Endodermal cell (in vitro differentiated cells): ENCODE results near the gene C3orf62. TPM values are rescaled to one million over a fixed set of nuclear protein-coding genes. Genes with fewer than 3 reads are reported as not detected.

Source experiments
- DNase-seq: peaks from one replicate; pipeline ENCODE4 v3.0.0-alpha.2; 2017
- H3K27ac ChIP-seq: 2 replicates; pipeline ENCODE4 v1.5.1; 2013; ENCODE audit warnings: mild to moderate bottlenecking, low read depth, low read length, moderate library complexity
- H3K27me3 ChIP-seq: 2 replicates; pipeline ENCODE4 v1.6.1; 2013; ENCODE audit warnings: mild to moderate bottlenecking, low read length, moderate library complexity; ENCODE audit not compliant: insufficient read depth, control insufficient read depth, poor library complexity, severe bottlenecking
- H3K36me3 ChIP-seq: 2 replicates; pipeline ENCODE4 v1.7.0; 2013; ENCODE audit warnings: mild to moderate bottlenecking, low read length, moderate library complexity; ENCODE audit not compliant: control insufficient read depth, insufficient read depth
- H3K4me1 ChIP-seq: one replicate; pipeline ENCODE4 v1.7.0; 2013; ENCODE audit warnings: low read length; ENCODE audit not compliant: control insufficient read depth, insufficient read depth
- H3K4me3 ChIP-seq: 2 replicates; pipeline ENCODE4 v1.5.1; 2013; ENCODE audit warnings: mild to moderate bottlenecking, low read length, moderate library complexity
- H3K9ac ChIP-seq: 2 replicates; pipeline ENCODE4 v1.6.1; 2013; ENCODE audit warnings: mild to moderate bottlenecking, low read length, moderate library complexity; ENCODE audit not compliant: poor library complexity, severe bottlenecking; ENCODE audit errors: extremely low read depth
- H3K9me3 ChIP-seq: 2 replicates; pipeline ENCODE4 v1.6.1; 2013; ENCODE audit warnings: mild to moderate bottlenecking, low read length, moderate library complexity; ENCODE audit not compliant: control insufficient read depth
- H3K27ac Mint-ChIP-seq: 2 replicates; pipeline ENCODE4 v1.8.0; 2020; ENCODE audit warnings: mixed read lengths
- H3K27me3 Mint-ChIP-seq: 2 replicates; pipeline ENCODE4 v1.8.0; 2021; ENCODE audit warnings: mild to moderate bottlenecking, mixed read lengths; ENCODE audit not compliant: insufficient read depth
- H3K36me3 Mint-ChIP-seq: 2 replicates; pipeline ENCODE4 v1.8.0; 2020; ENCODE audit warnings: low read depth, mixed read lengths
- H3K4me1 Mint-ChIP-seq: 2 replicates; pipeline ENCODE4 v1.8.0; 2020; ENCODE audit warnings: mixed read lengths
- H3K4me3 Mint-ChIP-seq: 2 replicates; pipeline ENCODE4 v1.8.0; 2020; ENCODE audit warnings: mild to moderate bottlenecking, moderate library complexity, mixed read lengths
- H3K9me3 Mint-ChIP-seq: 2 replicates; pipeline ENCODE4 v1.8.0; 2020; ENCODE audit warnings: mild to moderate bottlenecking, mixed read lengths
- WGBS, 2 experiments: methylation state at CpG; one replicate each; pipeline versions ENCODE4 v1.1.5 to v1.1.7; 2013; ENCODE audit warnings: missing lambda C conversion rate in 2 of 2, mixed read lengths in 1 of 2; ENCODE audit not compliant: insufficient coverage in 1 of 2, insufficient read length in 1 of 2; 5-methylcytosine and 5-hydroxymethylcytosine counted together
- total RNA-seq, 2 donors: library from RNA; stranded (reverse); fragmentation: NEBNext Ultra II Directional in 1 of 2; extraction: Animal tissue kit (Norgen Biotek cat#: 25700) in 1 of 2; gene quantifications; 2 replicates in 1 of 2; 3 replicates in 1 of 2; pipeline ENCODE4 v1.2.1, GENCODE V29; 2021
- TF ChIP-seq, protein P1 (sequence below): fragments of 200-600 bp; sonication (generic); conservative IDR thresholded peaks from 2 replicates; pipeline ENCODE4 v1.5.0; 2021; ENCODE audit warnings: antibody characterized with exemption, mild to moderate bottlenecking

Gene C3orf62
- total RNA-seq, 2 donors from 2014 or later = 3.6 to 4.8 TPM

GRCh38 chr3:49294343-49294742 lies 17.3 kb upstream of the C3orf62 start:
- TF ChIP-seq, protein P1, sequence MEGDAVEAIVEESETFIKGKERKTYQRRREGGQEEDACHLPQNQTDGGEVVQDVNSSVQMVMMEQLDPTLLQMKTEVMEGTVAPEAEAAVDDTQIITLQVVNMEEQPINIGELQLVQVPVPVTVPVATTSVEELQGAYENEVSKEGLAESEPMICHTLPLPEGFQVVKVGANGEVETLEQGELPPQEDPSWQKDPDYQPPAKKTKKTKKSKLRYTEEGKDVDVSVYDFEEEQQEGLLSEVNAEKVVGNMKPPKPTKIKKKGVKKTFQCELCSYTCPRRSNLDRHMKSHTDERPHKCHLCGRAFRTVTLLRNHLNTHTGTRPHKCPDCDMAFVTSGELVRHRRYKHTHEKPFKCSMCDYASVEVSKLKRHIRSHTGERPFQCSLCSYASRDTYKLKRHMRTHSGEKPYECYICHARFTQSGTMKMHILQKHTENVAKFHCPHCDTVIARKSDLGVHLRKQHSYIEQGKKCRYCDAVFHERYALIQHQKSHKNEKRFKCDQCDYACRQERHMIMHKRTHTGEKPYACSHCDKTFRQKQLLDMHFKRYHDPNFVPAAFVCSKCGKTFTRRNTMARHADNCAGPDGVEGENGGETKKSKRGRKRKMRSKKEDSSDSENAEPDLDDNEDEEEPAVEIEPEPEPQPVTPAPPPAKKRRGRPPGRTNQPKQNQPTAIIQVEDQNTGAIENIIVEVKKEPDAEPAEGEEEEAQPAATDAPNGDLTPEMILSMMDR = no peak
- H3K27ac Mint-ChIP-seq = no peak overlapping the region
- Histone ChIP-seq H3K9me3 (no peaks in the 10 kb centered on the region), H3K27me3 (no peaks in the 10 kb centered on the region), H3K4me3 (no peak overlapping the region), H3K9ac (no peak overlapping the region), H3K36me3 (peaks cover 76% of the 10 kb centered on the region), H3K27ac (no peak overlapping the region), H3K4me1 (no peaks in the 10 kb centered on the region)
- no peaks in the 10 kb centered on the region for H3K4me1 Mint-ChIP-seq
- 95 to 96% methylated on average over 7 to 8 of the region's 8 CpGs for WGBS, 2 experiments
- H3K4me3 Mint-ChIP-seq = no peak overlapping the region
- no peaks in the 10 kb centered on the region for H3K27me3 Mint-ChIP-seq
- no peak for DNase-seq
- H3K9me3 Mint-ChIP-seq = no peaks in the 10 kb centered on the region
- peaks cover 73% of the 10 kb centered on the region for H3K36me3 Mint-ChIP-seq

DNA sequence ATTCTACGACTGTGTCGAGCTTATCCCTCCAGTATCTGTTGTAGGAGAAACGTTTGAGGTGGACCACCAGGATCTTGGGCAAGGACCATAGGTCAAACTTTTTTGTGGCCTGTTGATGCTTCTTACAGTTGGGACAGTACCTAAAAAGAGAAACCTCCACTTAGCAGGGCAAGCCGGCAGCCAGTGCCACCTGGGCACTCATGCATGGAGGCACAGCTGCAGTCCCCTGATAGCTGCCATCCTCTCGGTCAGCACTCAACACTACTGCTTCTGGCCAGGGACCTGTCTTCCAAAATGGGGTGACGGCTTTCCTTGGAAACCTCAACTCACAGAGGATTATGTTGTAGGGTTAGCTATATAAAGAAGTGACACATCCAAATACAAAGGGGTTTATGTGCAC lies 7.0 kb upstream of the C3orf62 start:
- Histone ChIP-seq H3K9ac (no peak overlapping the region), H3K27me3 (no peaks in the 10 kb centered on the region), H3K4me3 (no peak overlapping the region), H3K9me3 (no peaks in the 10 kb centered on the region), H3K4me1 (no peaks in the 10 kb centered on the region), H3K36me3 (peaks cover 71% of the 10 kb centered on the region), H3K27ac (no peak overlapping the region)
- no peak for DNase-seq
- H3K4me3 Mint-ChIP-seq = no peak overlapping the region
- 91 to 95% methylated on average over 5 to 6 of the region's 6 CpGs for WGBS, 2 experiments
- no peak overlapping the region for H3K27ac Mint-ChIP-seq
- peaks cover 69% of the 10 kb centered on the region for H3K36me3 Mint-ChIP-seq
- no peaks in the 10 kb centered on the region for H3K27me3 Mint-ChIP-seq
- TF ChIP-seq, protein P1 = no peak
- H3K9me3 Mint-ChIP-seq = no peaks in the 10 kb centered on the region
- H3K4me1 Mint-ChIP-seq = peaks cover under 1% of the 10 kb centered on the region

GRCh38 chr3:49279376-49279775 lies 2.3 kb upstream of the C3orf62 start:
- Histone ChIP-seq H3K9me3 (no peaks in the 10 kb centered on the region), H3K27me3 (no peaks in the 10 kb centered on the region), H3K9ac (no peak overlapping the region), H3K4me3 (no peak overlapping the region), H3K27ac (no peak overlapping the region), H3K4me1 (no peaks in the 10 kb centered on the region), H3K36me3 (peaks cover 62% of the 10 kb centered on the region)
- peaks cover 51% of the 10 kb centered on the region for H3K36me3 Mint-ChIP-seq
- H3K4me3 Mint-ChIP-seq = no peak overlapping the region
- H3K9me3 Mint-ChIP-seq = no peaks in the 10 kb centered on the region
- H3K4me1 Mint-ChIP-seq = peaks cover 13% of the 10 kb centered on the region
- no peaks in the 10 kb centered on the region for H3K27me3 Mint-ChIP-seq
- H3K27ac Mint-ChIP-seq = no peak overlapping the region
- DNase-seq = no peak
- TF ChIP-seq, protein P1 = no peak
